Stimulated activated CD4-positive, alpha-beta T cell treated with anti-CD3 and anti-CD28 coated beads, TNF-alpha, amount 100 ng/mL, for 48 hours (primary cell): Measurements from ENCODE around the gene NFKB1.
"Not testable (repeated sequence)": the region's sequence is repeated elsewhere in the genome, so short reads cannot be mapped to it uniquely, and the experiment has no call there.

Experiments used
- DNase-seq, 3 donors: peaks; one replicate each; pipeline ENCODE4 v3.0.0-alpha.2; 2020; ENCODE audit warnings: low read depth in 3 of 3

NFKB1 gene

GRCh38 chr4:102598762-102599374 is 97.7 kb downstream of the NFKB1 start:
- no peak for DNase-seq

- DNase-seq: no peak
Measured at GRCh38 chr4:102599455-102599854, 98.3 kb downstream of the NFKB1 start.

- no peak for DNase-seq
Measured at GRCh38 chr4:102599886-102600285, 98.7 kb downstream of the NFKB1 start.

- no peak for DNase-seq
Measured at GRCh38 chr4:102600689-102601088, 99.5 kb downstream of the NFKB1 start.

GRCh38 chr4:102601586-102602227 is 100.5 kb downstream of the NFKB1 start:
- no peak for DNase-seq

GRCh38 chr4:102604222-102604940 is 103.2 kb downstream of the NFKB1 start:
- no peak for DNase-seq

GRCh38 chr4:102606261-102606660 is 105.1 kb downstream of the NFKB1 start:
- no peak for DNase-seq

- no peak for DNase-seq
Measured at GRCh38 chr4:102606846-102607450, 105.8 kb downstream of the NFKB1 start.

GRCh38 chr4:102608190-102608589 is 107.0 kb downstream of the NFKB1 start:
- no peak for DNase-seq

GRCh38 chr4:102610007-102610406 is 108.8 kb downstream of the NFKB1 start:
- no peak for DNase-seq

GRCh38 chr4:102610476-102610875 is 109.3 kb downstream of the NFKB1 start:
- DNase-seq: no peak

GRCh38 chr4:102612210-102612609 is 111.1 kb downstream of the NFKB1 start:
- no peak for DNase-seq

- DNase-seq: no peak
Measured at GRCh38 chr4:102612824-102613366, 111.7 kb downstream of the NFKB1 start.

- no peak for DNase-seq
Measured at GRCh38 chr4:102614801-102615200, 113.6 kb downstream of the NFKB1 start.

- no peak for DNase-seq
Measured at GRCh38 chr4:102616636-102617035, 115.5 kb downstream of the NFKB1 start.

GRCh38 chr4:102619021-102619420 is 117.9 kb downstream of the NFKB1 start:
- not testable (repeated sequence) for DNase-seq

GRCh38 chr4:102619776-102620631 is 118.8 kb downstream of the NFKB1 start:
- not testable (repeated sequence) for DNase-seq

GRCh38 chr4:102620697-102621497 is 119.7 kb downstream of the NFKB1 start:
- DNase-seq: no peak

GRCh38 chr4:102623622-102624021 is 122.5 kb downstream of the NFKB1 start:
- no peak for DNase-seq

GRCh38 chr4:102624505-102624904 is 123.3 kb downstream of the NFKB1 start:
- no peak for DNase-seq
